Transverse colon (tissue), 4 donors: ENCODE results near the gene EAF2. TPM values are rescaled to one million over a fixed set of nuclear protein-coding genes. Genes with fewer than 3 reads are reported as not detected.

Experiments
- DNase-seq: peaks from one replicate; pipeline ENCODE4 v3.0.0-alpha.2; 2019
- H3K27ac ChIP-seq, 4 donors: fragments of 200-600 bp; sonication (generic); 2 replicates each; pipeline ENCODE4 v1.5.1; 2016 to 2018; ENCODE audit warnings: inconsistent platforms in 4 of 4
- H3K27me3 ChIP-seq: fragments of 200-600 bp; sonication (generic); 2 replicates; pipeline ENCODE4 v1.5.1; 2017; ENCODE audit warnings: inconsistent platforms
- H3K36me3 ChIP-seq, 4 donors: fragments of 200-600 bp; sonication (generic); 2 replicates each; pipeline ENCODE4 v1.5.1; 2017 to 2019; ENCODE audit warnings: inconsistent platforms in 4 of 4
- H3K4me1 ChIP-seq, 4 donors: fragments of 200-600 bp; sonication (generic); 2 replicates each; pipeline ENCODE4 v1.5.1; 2017 to 2020; ENCODE audit warnings: inconsistent platforms in 4 of 4
- H3K4me3 ChIP-seq, 4 donors: fragments of 200-600 bp; sonication (generic); 1 replicate in 1 of 4; 2 replicates in 3 of 4; pipeline versions ENCODE4 v1.5.1 to v1.6.1; 2017 to 2019; ENCODE audit warnings: inconsistent platforms in 4 of 4
- H3K9me3 ChIP-seq, 2 donors: fragments of 200-600 bp; sonication (generic); 2 replicates each; pipeline ENCODE4 v1.5.1; 2017 to 2019; ENCODE audit warnings: inconsistent platforms in 2 of 2
- EP300 ChIP-seq: sonication (generic); formaldehyde crosslinking; IDR thresholded peaks from one replicate; pipeline ENCODE4 v1.6.1; 2017; ENCODE audit warnings: antibody characterized with exemption, low read depth
- POLR2A ChIP-seq: fragments of 450-650 bp; IDR thresholded peaks from one replicate; pipeline ENCODE4 v1.6.1; 2016; ENCODE audit warnings: antibody characterized with exemption, mild to moderate bottlenecking, moderate library complexity
- POLR2AphosphoS5 ChIP-seq, 3 donors: sonication (generic); formaldehyde crosslinking; IDR thresholded peaks; one replicate each; pipeline ENCODE4 v1.6.1; 2016; ENCODE audit warnings: antibody characterized with exemption in 3 of 3
- WGBS, 2 donors: methylation state at CpG; one replicate each; pipeline ENCODE4 v1.1.5; 2018; ENCODE audit warnings: low coverage in 1 of 2; 5-methylcytosine and 5-hydroxymethylcytosine counted together
- in situ Hi-C, 4 donors: fragments of 200-750 bp; cut with MboI; loops; one replicate each; pipeline versions ENCODE4 v1.15.0 to v1.15.1; 2017; ENCODE audit warnings: low sequenced_read_pairs in 3 of 4, low pct_ligation_motif_present in 1 of 4, low pct_unique_long_range_greater_than_20kb in 1 of 4
- intact Hi-C: fragments of 100-400 bp; cut with DNase I; formaldehyde crosslinking; loops from one replicate; pipeline ENCODE4 v1.15.1; 2023; ENCODE audit warnings: low total_unique reads
- total RNA-seq, 4 donors: library from RNA; depleted of rRNA; stranded (reverse); fragments of >200 nt; gene quantifications; one replicate each; pipeline ENCODE4 v1.1.0, GENCODE V29; 2016
- TF ChIP-seq, protein P1 (sequence below), 5 experiments: fragments of 200-600 bp in 3 of 5; fragments of 450-650 bp in 2 of 5; sonication (generic) in 3 of 5; IDR thresholded peaks; 1 replicate in 2 of 5; 2 replicates in 3 of 5; pipeline ENCODE4 v1.5.1; 2016 to 2017; ENCODE audit warnings: antibody characterized with exemption in 5 of 5, inconsistent platforms in 3 of 5, mild to moderate bottlenecking in 2 of 5, moderate library complexity in 1 of 5

Gene EAF2
- total RNA-seq, 4 donors from 2014 or later = 2.2 to 26.0 (median 7.4) TPM

DNA sequence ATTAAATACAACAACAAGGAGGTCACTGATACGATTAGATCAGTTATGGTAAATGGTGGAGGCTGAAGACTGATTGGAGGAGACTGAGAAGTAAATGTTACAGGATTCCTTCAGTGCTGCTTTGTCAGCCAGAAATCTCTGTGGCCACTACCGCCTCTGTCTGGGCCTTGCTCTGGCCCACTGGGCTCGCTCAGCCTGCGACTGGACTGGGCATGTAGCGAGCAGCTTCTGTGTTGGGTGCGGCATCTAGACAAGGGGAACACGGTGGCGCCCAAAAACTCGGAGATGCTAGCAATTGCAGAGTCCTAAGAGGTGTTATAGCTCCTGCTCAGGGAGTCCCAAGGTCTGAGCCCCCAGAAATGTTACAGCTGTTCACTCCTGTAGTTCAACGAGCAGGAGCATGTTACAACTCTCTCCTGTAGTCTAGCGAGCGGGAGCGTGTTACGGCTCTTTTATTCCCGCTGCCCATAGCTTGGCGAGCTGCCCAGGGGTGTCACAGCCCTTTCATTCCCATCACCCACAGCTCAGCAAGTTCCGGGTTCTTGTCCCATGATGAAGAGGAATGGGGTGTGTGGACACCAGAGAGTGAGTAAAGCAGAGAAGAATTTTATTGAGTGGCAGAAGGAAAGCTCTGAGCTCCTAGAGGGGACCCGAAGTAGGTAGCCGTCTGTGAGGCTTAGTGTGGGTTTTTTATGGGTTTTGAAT, 83.9 kb downstream of the EAF2 start:
- Histone ChIP-seq H3K36me3 (peaks cover 0 to 3% (median 0%) of the 10 kb centered on the region in 4 donors), H3K4me1 (no peaks in the 10 kb centered on the region), H3K27ac (no peak overlapping the region), H3K27me3 (no peaks in the 10 kb centered on the region), H3K4me3 (no peak overlapping the region), H3K9me3 (no peaks in the 10 kb centered on the region)
- in situ Hi-C loops (no loop called here), intact Hi-C loops (no loop called here)
- TF ChIP-seq, protein P1, sequence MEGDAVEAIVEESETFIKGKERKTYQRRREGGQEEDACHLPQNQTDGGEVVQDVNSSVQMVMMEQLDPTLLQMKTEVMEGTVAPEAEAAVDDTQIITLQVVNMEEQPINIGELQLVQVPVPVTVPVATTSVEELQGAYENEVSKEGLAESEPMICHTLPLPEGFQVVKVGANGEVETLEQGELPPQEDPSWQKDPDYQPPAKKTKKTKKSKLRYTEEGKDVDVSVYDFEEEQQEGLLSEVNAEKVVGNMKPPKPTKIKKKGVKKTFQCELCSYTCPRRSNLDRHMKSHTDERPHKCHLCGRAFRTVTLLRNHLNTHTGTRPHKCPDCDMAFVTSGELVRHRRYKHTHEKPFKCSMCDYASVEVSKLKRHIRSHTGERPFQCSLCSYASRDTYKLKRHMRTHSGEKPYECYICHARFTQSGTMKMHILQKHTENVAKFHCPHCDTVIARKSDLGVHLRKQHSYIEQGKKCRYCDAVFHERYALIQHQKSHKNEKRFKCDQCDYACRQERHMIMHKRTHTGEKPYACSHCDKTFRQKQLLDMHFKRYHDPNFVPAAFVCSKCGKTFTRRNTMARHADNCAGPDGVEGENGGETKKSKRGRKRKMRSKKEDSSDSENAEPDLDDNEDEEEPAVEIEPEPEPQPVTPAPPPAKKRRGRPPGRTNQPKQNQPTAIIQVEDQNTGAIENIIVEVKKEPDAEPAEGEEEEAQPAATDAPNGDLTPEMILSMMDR (IDR thresholded peaks at IDR 0.05) = no peak
- TF ChIP-seq POLR2A (no peak), POLR2AphosphoS5 (IDR thresholded peaks at IDR 0.05) (no peak), EP300 (no peak)
- DNase-seq = no peak
- 96 to 100% methylated on average over 1 to 19 of the region's 19 CpGs for WGBS, 2 donors

DNA sequence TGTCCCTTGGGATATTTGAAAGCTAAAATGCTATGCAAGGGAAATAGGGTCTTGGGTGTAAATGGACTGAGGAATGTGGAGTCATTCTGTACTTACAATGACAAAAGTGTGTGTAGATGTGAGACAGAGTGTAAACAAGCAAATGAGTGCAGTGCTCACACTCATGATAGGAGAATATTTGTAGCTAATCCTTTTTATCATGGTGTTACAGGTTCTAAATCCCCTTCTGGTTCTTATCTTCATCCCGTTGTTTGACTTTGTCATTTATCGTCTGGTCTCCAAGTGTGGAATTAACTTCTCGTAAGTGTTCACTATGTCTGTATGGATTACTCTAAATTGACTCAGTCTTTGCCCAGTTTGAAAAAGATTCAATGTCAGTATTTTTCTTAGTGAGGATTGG, 89.7 kb downstream of the EAF2 start:
- TF ChIP-seq EP300 (no peak), POLR2AphosphoS5 (IDR thresholded peaks at IDR 0.05) (no peak), POLR2A (no peak)
- TF ChIP-seq, protein P1 (IDR thresholded peaks at IDR 0.05) = no peak
- 84 to 92% methylated on average over 3 of the region's 3 CpGs for WGBS, 2 donors
- intact Hi-C loops (no loop called here), in situ Hi-C loops (no loop called here)
- Histone ChIP-seq H3K36me3 (peaks cover 0 to 3% (median 0%) of the 10 kb centered on the region in 4 donors), H3K4me3 (no peak overlapping the region), H3K27me3 (no peaks in the 10 kb centered on the region), H3K4me1 (no peaks in the 10 kb centered on the region), H3K27ac (no peak overlapping the region), H3K9me3 (no peaks in the 10 kb centered on the region)
- no peak for DNase-seq

DNA sequence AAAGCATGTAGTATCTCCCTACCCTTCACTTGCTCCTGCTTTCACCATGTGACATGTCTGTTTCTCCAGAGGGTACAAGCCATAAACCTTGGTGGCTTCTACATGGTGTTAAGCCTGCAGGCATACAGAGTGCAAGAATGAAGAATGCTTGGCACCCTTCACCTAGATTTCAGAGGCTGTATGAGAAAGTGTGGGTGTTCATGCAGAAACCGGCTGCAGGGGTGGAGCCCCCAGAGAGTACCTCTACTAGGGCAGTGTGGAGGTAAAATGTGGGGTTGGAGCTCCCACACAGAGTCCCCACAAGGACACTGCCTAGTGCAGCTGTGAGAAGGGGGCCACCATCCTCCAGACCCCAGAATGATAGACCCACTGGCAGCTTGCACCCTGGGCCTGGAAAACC, 91.4 kb downstream of the EAF2 start:
- Histone ChIP-seq H3K27ac (no peak overlapping the region), H3K4me3 (no peak overlapping the region), H3K27me3 (no peaks in the 10 kb centered on the region), H3K36me3 (peaks cover 0 to 3% (median 0%) of the 10 kb centered on the region in 4 donors), H3K9me3 (no peaks in the 10 kb centered on the region), H3K4me1 (no peaks in the 10 kb centered on the region)
- in situ Hi-C loops = no loop called here
- TF ChIP-seq, protein P1 (IDR thresholded peaks at IDR 0.05) = no peak
- no peak for TF ChIP-seq POLR2AphosphoS5 (IDR thresholded peaks at IDR 0.05)
- TF ChIP-seq EP300 = no peak
- TF ChIP-seq POLR2A = no peak
- intact Hi-C loops = no loop called here
- 91% methylated on average over 1 of the region's 1 CpG; no CpG with 5 or more reads in 1 of the 2 donors for WGBS, 2 donors
- DNase-seq = no peak

Other genes starting within 250 kb of the EAF2 start
- gene FBXO40, start 241.8 kb upstream of the EAF2 start, total RNA-seq = not detected
- 10 to 100 TPM in 3 of 4 donors, 1 to 10 TPM in 1; 5.0 to 50.3 (median 30.8) TPM for gene HCLS1, start 174.3 kb upstream of the EAF2 start, total RNA-seq
- 100 to 1,000 TPM in 1 of 4 donors, 10 to 100 TPM in 3; 71.7 to 101 (median 94.9) TPM for gene GOLGB1, start 85.5 kb upstream of the EAF2 start, total RNA-seq
- gene IQCB1, start 149 bp upstream of the EAF2 start, total RNA-seq = 10 to 100 TPM in 3 of 4 donors, 1 to 10 TPM in 1; 4.5 to 52.1 (median 29.1) TPM
- 1 to 10 TPM; 1.1 to 5.6 (median 2.7) TPM for gene SLC15A2, start 59.2 kb downstream of the EAF2 start, total RNA-seq
- gene ILDR1, start 187.0 kb downstream of the EAF2 start, total RNA-seq = 10 to 100 TPM; 13.8 to 27.7 (median 21.5) TPM
- gene CD86, start 220.2 kb downstream of the EAF2 start, total RNA-seq = 1 to 10 TPM in 3 of 4 donors, not detected in 1; 1.4 to 4.6 (median 2.2) TPM